Suprapubic skin (tissue), 4 donors: Measurements from ENCODE around the gene ZAP70.

Experiments used
- CTCF ChIP-seq, 2 donors: fragments of 200-600 bp in 1 of 2; fragments of 450-650 bp in 1 of 2; sonication (generic) in 1 of 2; IDR thresholded peaks; one replicate each; pipeline ENCODE4 v1.5.1; 2016 to 2019; ENCODE audit warnings: antibody characterized with exemption in 2 of 2, mild to moderate bottlenecking in 1 of 2, moderate library complexity in 1 of 2
- POLR2A ChIP-seq, 2 donors: fragments of 450-650 bp; IDR thresholded peaks; one replicate each; pipeline ENCODE4 v1.6.1; 2017; ENCODE audit warnings: antibody characterized with exemption in 2 of 2, mild to moderate bottlenecking in 2 of 2, moderate library complexity in 2 of 2
- POLR2AphosphoS5 ChIP-seq, 3 donors: sonication (generic); formaldehyde crosslinking; IDR thresholded peaks; one replicate each; pipeline ENCODE4 v1.6.1; 2017; ENCODE audit warnings: antibody characterized with exemption in 3 of 3

- TF ChIP-seq CTCF (IDR thresholded peaks at IDR 0.05) (no peak), POLR2A (IDR thresholded peaks at IDR 0.05) (no peak), POLR2AphosphoS5 (IDR thresholded peaks at IDR 0.05) (no peak)
Observed at GRCh38 chr2:97670471-97670870, 42.9 kb upstream of the ZAP70 start.
